ENCODE results near the gene KCNH4. TPM values are rescaled to one million over a fixed set of nuclear protein-coding genes. Genes with fewer than 3 reads are reported as not detected.

The KCNH4 gene
- total RNA-seq, 3 donors from 2014 or later = 2.2 to 2.6 (median 2.6) TPM

GRCh38 chr17:42202696-42203095 lies 21.8 kb upstream of the KCNH4 start:
- no peak for ATAC-seq
- H3K36me3 Mint-ChIP-seq (ENCODE audit: insufficient read depth) = peaks cover 33% of the 10 kb centered on the region
- H3K9me3 Mint-ChIP-seq = no peaks in the 10 kb centered on the region
- no peaks in the 10 kb centered on the region for H3K27me3 Mint-ChIP-seq (ENCODE audit: low read depth)
- H3K4me3 Mint-ChIP-seq = no peak overlapping the region
- DNase-seq = no peak
- peaks cover 3% of the 10 kb centered on the region for H3K4me1 Mint-ChIP-seq (ENCODE audit: low read depth)

DNA sequence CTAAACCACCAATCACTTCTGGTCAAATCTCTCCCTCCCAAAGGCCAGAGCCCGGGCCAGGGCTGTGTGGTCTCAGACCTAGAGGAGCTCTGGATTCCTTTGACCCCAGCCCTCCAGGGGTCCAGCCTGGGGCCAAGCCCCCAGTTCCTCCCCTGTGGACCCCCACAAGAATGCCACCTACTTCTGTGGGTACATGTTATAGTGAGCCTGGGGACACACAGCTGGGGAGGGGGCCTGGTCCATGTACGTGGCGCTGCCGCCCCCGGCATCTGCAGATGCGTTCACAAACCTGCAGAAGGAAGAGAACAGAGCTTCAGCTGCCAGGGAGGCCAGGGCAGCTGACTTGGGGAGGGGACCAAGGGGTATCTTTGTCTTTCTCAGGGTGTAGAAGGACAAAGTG lies 21.2 kb upstream of the KCNH4 start:
- Mint-ChIP-seq H3K4me3 (no peak overlapping the region), H3K4me1 (ENCODE audit: low read depth) (peaks cover 3% of the 10 kb centered on the region), H3K36me3 (ENCODE audit: insufficient read depth) (peaks cover 30% of the 10 kb centered on the region), H3K27me3 (ENCODE audit: low read depth) (no peaks in the 10 kb centered on the region), H3K9me3 (no peaks in the 10 kb centered on the region)
- DNase-seq (no peak), ATAC-seq (no peak)

GRCh38 chr17:42201458-42201772 lies 20.5 kb upstream of the KCNH4 start:
- H3K27me3 Mint-ChIP-seq (ENCODE audit: low read depth) = no peaks in the 10 kb centered on the region
- H3K4me1 Mint-ChIP-seq (ENCODE audit: low read depth) = peaks cover 3% of the 10 kb centered on the region
- no peaks in the 10 kb centered on the region for H3K9me3 Mint-ChIP-seq
- no peak overlapping the region for H3K4me3 Mint-ChIP-seq
- ATAC-seq (no peak), DNase-seq (no peak)
- H3K36me3 Mint-ChIP-seq (ENCODE audit: insufficient read depth) = peaks cover 30% of the 10 kb centered on the region

DNA sequence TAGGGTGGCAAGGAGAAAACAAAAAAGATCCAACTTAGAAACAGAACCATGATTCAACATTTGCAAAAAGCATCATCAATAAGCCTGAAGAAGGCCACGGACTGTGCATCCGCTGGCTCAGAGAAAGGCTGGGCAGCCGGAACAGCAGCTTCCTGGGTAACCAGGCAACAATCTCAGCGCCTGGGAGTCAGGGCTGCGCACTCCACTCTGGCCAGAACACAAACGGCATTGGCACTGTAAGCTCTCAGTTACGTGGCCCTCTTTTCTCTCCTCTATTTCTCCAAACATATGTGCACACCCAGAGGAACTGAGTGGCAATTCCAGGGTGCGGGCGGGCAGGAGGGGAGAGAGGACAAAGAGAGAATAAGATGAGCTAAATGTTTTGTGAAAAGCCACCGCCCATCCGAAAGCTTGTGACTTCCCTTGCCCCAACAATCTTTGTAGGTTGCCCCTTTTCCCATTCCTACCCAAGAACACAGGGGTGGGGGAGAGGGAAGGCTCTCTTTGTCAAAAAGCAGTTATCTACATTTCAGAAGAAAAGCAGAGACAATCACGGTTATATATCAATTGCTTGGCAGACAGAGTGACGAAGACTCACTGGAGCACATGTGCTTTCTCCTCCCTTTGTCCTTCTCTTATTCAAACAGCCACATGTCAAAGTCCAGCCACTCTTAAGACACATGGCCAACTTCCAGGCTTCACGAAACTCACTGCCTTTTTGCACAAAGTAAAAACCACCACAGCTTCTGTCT lies 19.9 kb upstream of the KCNH4 start:
- Mint-ChIP-seq H3K36me3 (ENCODE audit: insufficient read depth) (peaks cover 30% of the 10 kb centered on the region), H3K4me3 (no peak overlapping the region), H3K4me1 (ENCODE audit: low read depth) (peaks cover 3% of the 10 kb centered on the region), H3K27me3 (ENCODE audit: low read depth) (no peaks in the 10 kb centered on the region), H3K9me3 (no peaks in the 10 kb centered on the region)
- ATAC-seq (no peak), DNase-seq (no peak)

- Mint-ChIP-seq H3K9me3 (no peaks in the 10 kb centered on the region), H3K4me1 (ENCODE audit: low read depth) (peaks cover 7% of the 10 kb centered on the region), H3K27me3 (ENCODE audit: low read depth) (no peaks in the 10 kb centered on the region), H3K4me3 (no peak overlapping the region), H3K36me3 (ENCODE audit: insufficient read depth) (peaks cover 21% of the 10 kb centered on the region)
- DNase-seq (no peak), ATAC-seq (no peak)
Measured at GRCh38 chr17:42199416-42200011, 18.6 kb upstream of the KCNH4 start.

GRCh38 chr17:42198897-42199296 lies 18.0 kb upstream of the KCNH4 start:
- Mint-ChIP-seq H3K4me3 (no peak overlapping the region), H3K9me3 (no peaks in the 10 kb centered on the region), H3K27me3 (ENCODE audit: low read depth) (no peaks in the 10 kb centered on the region), H3K4me1 (ENCODE audit: low read depth) (peaks cover 12% of the 10 kb centered on the region), H3K36me3 (ENCODE audit: insufficient read depth) (peaks cover 21% of the 10 kb centered on the region)
- DNase-seq (no peak), ATAC-seq (no peak)

GRCh38 chr17:42197564-42198156 lies 16.7 kb upstream of the KCNH4 start:
- no peaks in the 10 kb centered on the region for H3K9me3 Mint-ChIP-seq
- H3K36me3 Mint-ChIP-seq (ENCODE audit: insufficient read depth) = peaks cover 16% of the 10 kb centered on the region
- DNase-seq (no peak), ATAC-seq (no peak)
- H3K4me3 Mint-ChIP-seq = no peak overlapping the region
- peaks cover 22% of the 10 kb centered on the region for H3K4me1 Mint-ChIP-seq (ENCODE audit: low read depth)
- H3K27me3 Mint-ChIP-seq (ENCODE audit: low read depth) = no peaks in the 10 kb centered on the region

- Mint-ChIP-seq H3K9me3 (no peaks in the 10 kb centered on the region), H3K36me3 (ENCODE audit: insufficient read depth) (peaks cover 2% of the 10 kb centered on the region), H3K4me1 (ENCODE audit: low read depth) (peaks cover 23% of the 10 kb centered on the region), H3K27me3 (ENCODE audit: low read depth) (no peaks in the 10 kb centered on the region), H3K4me3 (peak within 1 kb of the TSS; percentile 96)
- ATAC-seq (peak; percentile 98 to 100), DNase-seq (peak; percentile 70)
Measured at GRCh38 chr17:42193969-42194899, 13.3 kb upstream of the KCNH4 start, which contains the start of gene GHDC. Gene GHDC (minus strand): TSS chr17:42194494. CDS start chr17:42193581, 913 bp downstream.

GRCh38 chr17:42193216-42193968 lies 12.4 kb upstream of the KCNH4 start:
- Mint-ChIP-seq H3K9me3 (no peaks in the 10 kb centered on the region), H3K4me1 (ENCODE audit: low read depth) (peaks cover 20% of the 10 kb centered on the region), H3K4me3 (peak overlapping the region; percentile 96), H3K36me3 (ENCODE audit: insufficient read depth) (no peaks in the 10 kb centered on the region), H3K27me3 (ENCODE audit: low read depth) (no peaks in the 10 kb centered on the region)
- ATAC-seq (no peak), DNase-seq (no peak)

GRCh38 chr17:42192189-42193126 lies 11.5 kb upstream of the KCNH4 start:
- Mint-ChIP-seq H3K4me1 (ENCODE audit: low read depth) (peaks cover 20% of the 10 kb centered on the region), H3K36me3 (ENCODE audit: insufficient read depth) (no peaks in the 10 kb centered on the region), H3K4me3 (peak overlapping the region; percentile 96), H3K27me3 (ENCODE audit: low read depth) (no peaks in the 10 kb centered on the region), H3K9me3 (no peaks in the 10 kb centered on the region)
- no peak for ATAC-seq
- DNase-seq = no peak

DNA sequence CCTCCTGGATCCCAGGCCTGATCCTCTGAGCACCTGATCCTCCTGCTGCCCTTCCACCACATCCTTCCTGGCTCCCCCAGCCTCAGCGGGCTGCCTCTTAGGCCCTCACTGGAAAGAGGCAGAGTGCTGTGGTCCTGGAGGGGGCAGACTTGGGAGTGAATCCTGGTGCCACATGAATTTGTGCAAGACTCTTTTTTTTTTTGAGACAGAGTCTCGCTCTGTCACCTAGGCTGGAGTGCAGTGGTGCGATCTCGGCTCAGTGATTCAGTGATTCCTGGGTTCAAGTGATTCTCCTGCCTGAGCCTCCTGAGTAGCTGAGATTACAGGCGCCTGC lies 10.3 kb upstream of the KCNH4 start:
- no peak for DNase-seq
- Mint-ChIP-seq H3K9me3 (no peaks in the 10 kb centered on the region), H3K4me3 (no peak overlapping the region), H3K4me1 (ENCODE audit: low read depth) (peaks cover 20% of the 10 kb centered on the region), H3K36me3 (ENCODE audit: insufficient read depth) (no peaks in the 10 kb centered on the region), H3K27me3 (ENCODE audit: low read depth) (no peaks in the 10 kb centered on the region)
- no peak for ATAC-seq

- no peak for ATAC-seq
- Mint-ChIP-seq H3K36me3 (ENCODE audit: insufficient read depth) (no peaks in the 10 kb centered on the region), H3K9me3 (no peaks in the 10 kb centered on the region), H3K4me1 (ENCODE audit: low read depth) (peaks cover 20% of the 10 kb centered on the region), H3K27me3 (ENCODE audit: low read depth) (no peaks in the 10 kb centered on the region), H3K4me3 (no peak overlapping the region)
- DNase-seq = no peak
Measured at GRCh38 chr17:42190491-42191274, 9.7 kb upstream of the KCNH4 start.
